DND-41 (cell line): ENCODE measurements around the gene GBX1.

Source experiments
- EZH2 ChIP-seq: IDR thresholded peaks from 3 replicates; pipeline ENCODE4 v1.6.1; 2012; ENCODE audit warnings: borderline replicate concordance, low read depth, mild to moderate bottlenecking, moderate library complexity, low read length, inconsistent platforms; ENCODE audit not compliant: severe bottlenecking
- TF ChIP-seq, protein P1 (sequence below): IDR thresholded peaks from 2 replicates; pipeline ENCODE4 v1.5.1; 2012; ENCODE audit warnings: borderline replicate concordance, low read length, moderate library complexity, mild to moderate bottlenecking; ENCODE audit not compliant: poor library complexity, severe bottlenecking; ENCODE audit errors: extremely low read depth

DNA sequence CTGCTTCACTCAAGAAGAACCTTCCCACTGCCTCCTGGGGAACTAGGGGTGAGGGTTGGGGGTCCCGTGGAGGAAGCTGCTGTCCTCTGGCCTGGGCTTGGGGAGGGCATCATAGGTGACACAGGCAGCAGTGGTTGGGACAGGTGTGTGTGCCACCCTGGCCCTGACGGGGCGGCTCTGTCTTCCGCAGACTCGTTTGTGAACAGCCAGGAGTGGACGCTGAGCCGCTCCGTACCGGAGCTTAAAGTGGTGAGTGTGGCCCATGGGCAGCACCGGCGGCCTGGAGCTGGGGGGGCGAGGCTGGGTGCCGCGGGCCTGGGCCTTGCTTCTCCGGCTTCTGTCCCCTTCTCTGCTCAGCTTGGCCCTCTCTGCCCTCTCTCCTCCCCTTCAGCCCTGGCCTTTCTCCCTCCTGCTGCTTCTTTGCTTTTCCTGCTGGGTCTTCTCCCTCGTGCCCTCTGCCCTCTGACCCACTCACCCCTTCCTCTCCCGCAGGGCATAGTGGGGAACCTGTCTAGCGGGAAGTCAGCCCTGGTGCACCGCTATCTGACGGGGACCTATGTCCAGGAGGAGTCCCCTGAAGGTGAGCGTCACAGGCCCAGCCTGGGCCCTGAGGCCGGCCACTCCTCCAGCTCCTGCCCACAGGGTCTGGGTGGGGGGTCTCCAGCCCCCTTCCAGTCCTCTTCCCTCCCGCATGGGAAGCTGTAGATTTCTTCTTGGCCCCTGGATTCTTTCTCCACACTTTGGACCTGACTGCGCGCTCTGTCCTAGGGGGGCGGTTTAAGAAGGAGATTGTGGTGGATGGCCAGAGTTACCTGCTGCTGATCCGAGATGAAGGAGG is 50.7 kb downstream of the GBX1 start:
- TF ChIP-seq, protein P1, sequence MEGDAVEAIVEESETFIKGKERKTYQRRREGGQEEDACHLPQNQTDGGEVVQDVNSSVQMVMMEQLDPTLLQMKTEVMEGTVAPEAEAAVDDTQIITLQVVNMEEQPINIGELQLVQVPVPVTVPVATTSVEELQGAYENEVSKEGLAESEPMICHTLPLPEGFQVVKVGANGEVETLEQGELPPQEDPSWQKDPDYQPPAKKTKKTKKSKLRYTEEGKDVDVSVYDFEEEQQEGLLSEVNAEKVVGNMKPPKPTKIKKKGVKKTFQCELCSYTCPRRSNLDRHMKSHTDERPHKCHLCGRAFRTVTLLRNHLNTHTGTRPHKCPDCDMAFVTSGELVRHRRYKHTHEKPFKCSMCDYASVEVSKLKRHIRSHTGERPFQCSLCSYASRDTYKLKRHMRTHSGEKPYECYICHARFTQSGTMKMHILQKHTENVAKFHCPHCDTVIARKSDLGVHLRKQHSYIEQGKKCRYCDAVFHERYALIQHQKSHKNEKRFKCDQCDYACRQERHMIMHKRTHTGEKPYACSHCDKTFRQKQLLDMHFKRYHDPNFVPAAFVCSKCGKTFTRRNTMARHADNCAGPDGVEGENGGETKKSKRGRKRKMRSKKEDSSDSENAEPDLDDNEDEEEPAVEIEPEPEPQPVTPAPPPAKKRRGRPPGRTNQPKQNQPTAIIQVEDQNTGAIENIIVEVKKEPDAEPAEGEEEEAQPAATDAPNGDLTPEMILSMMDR: no peak
- no peak for TF ChIP-seq EZH2
